ENCODE measurements around the gene ATL3.

GRCh38 chr11:63719001-63719400 lies 47.8 kb upstream of the ATL3 start:
- TF ChIP-seq EZH2 (IDR thresholded peaks at IDR 0.05) (no peak), POLR2AphosphoS5 (IDR thresholded peaks at IDR 0.05; ENCODE audit: borderline replicate concordance, low read depth, low read length) (no peak)
